ENCODE data around the gene HS3ST4. TPM values are rescaled to one million over a fixed set of nuclear protein-coding genes. Genes with fewer than 3 reads are reported as not detected.

The HS3ST4 gene
- total RNA-seq, 2 donors from 2014 or later: not detected

DNA sequence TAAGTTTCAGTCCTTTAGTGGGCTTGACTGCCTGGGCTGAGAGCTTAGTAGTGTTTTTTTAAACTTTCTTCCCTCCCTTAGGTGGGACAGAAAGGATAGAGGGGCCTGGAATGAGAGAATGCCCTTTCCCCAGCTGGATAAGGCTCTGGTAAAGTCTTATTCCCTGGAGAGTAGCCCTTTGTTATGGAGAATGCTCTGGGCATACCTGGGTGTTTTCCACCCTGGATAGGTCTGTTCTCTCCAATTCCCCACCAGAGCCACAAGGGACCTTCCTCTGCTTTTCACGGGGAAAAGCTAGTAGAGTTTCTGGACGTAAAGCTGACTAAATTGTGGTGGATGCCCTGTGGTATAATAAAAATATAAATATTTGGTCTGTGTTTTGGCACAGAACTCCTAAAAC, 164.1 kb downstream of the HS3ST4 start:
- no peak for DNase-seq
- Histone ChIP-seq H3K27ac (no peak overlapping the region), H3K9ac (ENCODE audit: low read depth in 2 of 2, low read length in 2 of 2) (no peak overlapping the region), H3K4me1 (no peaks in the 10 kb centered on the region), H3K4me3 (no peak overlapping the region), H3K36me3 (no peaks in the 10 kb centered on the region), H3K9me3 (no peaks in the 10 kb centered on the region), H3K27me3 (no peaks in the 10 kb centered on the region)
- no peak for TF ChIP-seq CTCF (IDR thresholded peaks at IDR 0.05)
- intact Hi-C loops (cut with DNase I): no loop called here

DNA sequence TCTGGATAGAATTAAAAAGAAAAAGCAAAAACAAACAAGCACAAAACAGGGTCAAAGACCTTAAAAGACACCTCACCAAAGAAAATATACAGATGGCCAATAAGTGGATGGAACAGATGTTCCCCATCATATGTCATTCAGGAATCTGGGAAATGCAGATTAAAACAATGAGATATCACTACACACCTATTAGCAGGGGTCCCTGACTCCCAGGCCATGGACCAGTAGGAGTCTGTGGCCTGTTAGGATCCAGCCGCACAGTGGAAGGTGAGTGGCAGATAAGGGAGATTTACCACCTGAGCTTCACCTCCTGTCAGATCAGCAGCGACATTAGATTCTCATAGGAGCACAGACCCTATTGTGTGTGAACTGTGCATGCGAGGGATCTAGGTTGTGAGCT, 167.9 kb downstream of the HS3ST4 start:
- Histone ChIP-seq H3K4me3 (no peak overlapping the region), H3K9ac (ENCODE audit: low read depth in 2 of 2, low read length in 2 of 2) (no peak overlapping the region), H3K9me3 (no peaks in the 10 kb centered on the region), H3K36me3 (no peaks in the 10 kb centered on the region), H3K27me3 (no peaks in the 10 kb centered on the region), H3K27ac (no peak overlapping the region), H3K4me1 (no peaks in the 10 kb centered on the region)
- intact Hi-C loops (cut with DNase I): no loop called here
- no peak for TF ChIP-seq CTCF (IDR thresholded peaks at IDR 0.05)
- DNase-seq: no peak

DNA sequence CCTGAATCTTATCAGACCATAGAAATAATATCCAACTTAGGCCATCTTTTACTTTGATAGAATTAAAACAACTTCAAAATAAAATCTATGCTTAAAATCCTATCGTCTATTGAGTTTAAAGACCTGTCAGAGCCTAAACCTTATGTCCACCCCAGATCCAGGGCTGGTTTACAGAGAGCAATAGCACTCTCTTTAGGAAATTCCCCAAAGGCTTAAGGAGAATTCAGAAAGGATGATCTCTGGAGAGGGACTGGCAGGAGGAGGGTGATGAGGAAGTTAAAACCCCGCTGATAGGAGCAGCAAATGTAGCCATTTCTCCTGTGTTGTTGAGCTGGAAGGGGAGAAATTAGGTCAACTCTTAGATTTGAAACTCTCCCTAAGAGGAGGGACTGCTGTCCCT, 175.3 kb downstream of the HS3ST4 start:
- Histone ChIP-seq H3K27me3 (no peaks in the 10 kb centered on the region), H3K36me3 (no peaks in the 10 kb centered on the region), H3K27ac (no peak overlapping the region), H3K4me1 (no peaks in the 10 kb centered on the region), H3K4me3 (no peak overlapping the region), H3K9ac (ENCODE audit: low read depth in 2 of 2, low read length in 2 of 2) (no peak overlapping the region), H3K9me3 (no peaks in the 10 kb centered on the region)
- intact Hi-C loops (cut with DNase I): no loop called here
- DNase-seq: no peak
- TF ChIP-seq CTCF (IDR thresholded peaks at IDR 0.05): no peak

- intact Hi-C loops (cut with DNase I): no loop called here
- Histone ChIP-seq H3K27ac (no peak overlapping the region), H3K4me3 (no peak overlapping the region), H3K27me3 (no peaks in the 10 kb centered on the region), H3K36me3 (no peaks in the 10 kb centered on the region), H3K9me3 (no peaks in the 10 kb centered on the region), H3K9ac (ENCODE audit: low read depth in 2 of 2, low read length in 2 of 2) (no peak overlapping the region), H3K4me1 (no peaks in the 10 kb centered on the region)
- no peak for TF ChIP-seq CTCF (IDR thresholded peaks at IDR 0.05)
- no peak for DNase-seq
Measured at GRCh38 chr16:25868106-25868505, 176.3 kb downstream of the HS3ST4 start.

DNA sequence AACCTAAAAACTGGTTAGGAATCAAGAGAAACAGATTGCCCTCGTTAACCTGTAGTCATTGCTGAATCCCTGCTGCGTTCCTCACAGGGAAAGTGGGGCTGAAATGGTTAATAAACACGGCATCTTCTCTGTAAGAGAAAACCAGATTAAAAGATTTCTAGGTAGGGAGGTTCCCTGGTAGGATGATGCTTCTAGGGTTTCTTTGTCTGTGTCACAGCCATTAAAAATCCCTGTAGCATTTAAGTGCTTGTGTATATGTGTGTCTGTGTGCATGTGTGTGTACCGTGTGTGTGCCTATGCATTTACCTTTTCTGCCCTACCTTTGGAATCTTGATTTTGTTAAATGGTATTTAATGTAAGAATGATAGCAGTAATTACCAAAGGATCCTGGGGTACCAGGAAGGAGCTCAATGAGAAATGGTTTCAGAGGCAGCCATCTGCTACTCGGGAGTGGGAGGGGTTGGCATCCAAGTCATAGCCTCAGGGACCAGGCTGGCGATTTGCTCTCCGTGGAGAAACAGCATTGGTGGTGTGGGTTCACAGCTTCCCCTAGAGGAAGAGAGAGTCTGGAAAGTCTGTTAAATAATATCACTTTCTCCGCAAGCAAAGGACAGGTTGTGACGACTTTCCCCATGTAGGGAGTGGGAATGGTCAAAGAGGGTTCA, 177.1 kb downstream of the HS3ST4 start:
- no peak overlapping the region for H3K4me3 ChIP-seq
- H3K4me1 ChIP-seq: no peaks in the 10 kb centered on the region
- H3K9me3 ChIP-seq: no peaks in the 10 kb centered on the region
- intact Hi-C loops (cut with DNase I): no loop called here
- H3K27me3 ChIP-seq: no peaks in the 10 kb centered on the region
- no peak overlapping the region for H3K27ac ChIP-seq
- TF ChIP-seq CTCF (IDR thresholded peaks at IDR 0.05): no peak
- no peak overlapping the region for H3K9ac ChIP-seq (ENCODE audit: low read depth in 2 of 2, low read length in 2 of 2)
- no peaks in the 10 kb centered on the region for H3K36me3 ChIP-seq
- no peak for DNase-seq
